HEK293 (cell line): ENCODE measurements around the gene SPRN.

Experiments
- HOXC10 ChIP-seq: sonication (generic); formaldehyde crosslinking; IDR thresholded peaks from 2 replicates; pipeline ENCODE4 v1.8.1; 2023; ENCODE audit warnings: mild to moderate bottlenecking, missing genetic modification reagents
- YY1 ChIP-seq: fragments of 450-650 bp; formaldehyde crosslinking; IDR thresholded peaks from 2 replicates; pipeline ENCODE4 v1.5.1; 2018; ENCODE audit warnings: missing biosample characterization, missing genetic modification characterization
- ZBTB1 ChIP-seq: fragments of 450-650 bp; formaldehyde crosslinking; IDR thresholded peaks from 2 replicates; pipeline ENCODE4 v1.5.1; 2016; ENCODE audit warnings: missing biosample characterization, missing genetic modification characterization
- ZBTB21 ChIP-seq: fragments of 450-650 bp; formaldehyde crosslinking; IDR thresholded peaks from 2 replicates; pipeline ENCODE4 v1.5.1; 2017; ENCODE audit warnings: missing biosample characterization, missing genetic modification characterization
- ZFHX2 ChIP-seq: fragments of 450-650 bp; formaldehyde crosslinking; conservative IDR thresholded peaks from 2 replicates; pipeline ENCODE4 v1.5.1; 2016; ENCODE audit warnings: missing biosample characterization, missing genetic modification characterization
- ZNF155 ChIP-seq: fragments of 450-650 bp; formaldehyde crosslinking; IDR thresholded peaks from 2 replicates; pipeline ENCODE4 v1.5.1; 2016; ENCODE audit warnings: missing biosample characterization, missing genetic modification characterization
- ZNF202 ChIP-seq: fragments of 450-650 bp; formaldehyde crosslinking; IDR thresholded peaks from 2 replicates; pipeline ENCODE4 v1.5.1; 2016; ENCODE audit warnings: missing biosample characterization, missing genetic modification characterization, borderline replicate concordance
- ZNF292 ChIP-seq: fragments of 450-650 bp; formaldehyde crosslinking; IDR thresholded peaks from 2 replicates; pipeline ENCODE4 v1.5.1; 2016; ENCODE audit warnings: low read depth, missing biosample characterization, missing genetic modification characterization, borderline replicate concordance
- ZNF404 ChIP-seq: fragments of 450-650 bp; formaldehyde crosslinking; IDR thresholded peaks from 2 replicates; pipeline ENCODE4 v1.5.1; 2017; ENCODE audit warnings: missing biosample characterization, missing genetic modification characterization
- ZNF585B ChIP-seq: fragments of 450-650 bp; formaldehyde crosslinking; IDR thresholded peaks from 2 replicates; pipeline ENCODE4 v1.5.1; 2016; ENCODE audit warnings: missing biosample characterization, missing genetic modification characterization
- ZNF76 ChIP-seq: fragments of 450-650 bp; formaldehyde crosslinking; IDR thresholded peaks from 2 replicates; pipeline ENCODE4; 2016; ENCODE audit warnings: low read depth, missing biosample characterization, missing genetic modification characterization, borderline replicate concordance
- ZNF843 ChIP-seq: fragments of 450-650 bp; formaldehyde crosslinking; IDR thresholded peaks from 2 replicates; pipeline ENCODE4 v1.5.1; 2016; ENCODE audit warnings: missing biosample characterization, missing genetic modification characterization
- ZXDB ChIP-seq: fragments of 450-650 bp; formaldehyde crosslinking; IDR thresholded peaks from 2 replicates; pipeline ENCODE4 v1.5.1; 2016; ENCODE audit warnings: missing biosample characterization, missing genetic modification characterization
- TF ChIP-seq, protein P1 (sequence below): fragments of 450-650 bp; formaldehyde crosslinking; IDR thresholded peaks from 2 replicates; pipeline ENCODE4 v1.5.1; 2016; ENCODE audit warnings: missing biosample characterization, missing genetic modification characterization
- TF ChIP-seq, protein P2 (sequence below): sonication (generic); formaldehyde crosslinking; IDR thresholded peaks from 2 replicates; pipeline ENCODE4 v1.8.1; 2022; ENCODE audit warnings: mild to moderate bottlenecking, moderate library complexity, missing genetic modification reagents
- TF ChIP-seq, protein P3 (sequence below): fragments of 450-650 bp; formaldehyde crosslinking; IDR thresholded peaks from 2 replicates; pipeline ENCODE4 v1.5.1; 2016; ENCODE audit warnings: missing biosample characterization, missing genetic modification characterization, low read depth
- TF ChIP-seq, protein P4 (sequence below): fragments of 450-650 bp; formaldehyde crosslinking; IDR thresholded peaks from 2 replicates; pipeline ENCODE4 v1.5.1; 2016; ENCODE audit warnings: missing biosample characterization, missing genetic modification characterization
- TF ChIP-seq, protein P5 (sequence below): fragments of 450-650 bp; formaldehyde crosslinking; IDR thresholded peaks from 2 replicates; pipeline ENCODE4 v1.5.1; 2017; ENCODE audit warnings: missing biosample characterization, missing genetic modification characterization

Gene SPRN

DNA sequence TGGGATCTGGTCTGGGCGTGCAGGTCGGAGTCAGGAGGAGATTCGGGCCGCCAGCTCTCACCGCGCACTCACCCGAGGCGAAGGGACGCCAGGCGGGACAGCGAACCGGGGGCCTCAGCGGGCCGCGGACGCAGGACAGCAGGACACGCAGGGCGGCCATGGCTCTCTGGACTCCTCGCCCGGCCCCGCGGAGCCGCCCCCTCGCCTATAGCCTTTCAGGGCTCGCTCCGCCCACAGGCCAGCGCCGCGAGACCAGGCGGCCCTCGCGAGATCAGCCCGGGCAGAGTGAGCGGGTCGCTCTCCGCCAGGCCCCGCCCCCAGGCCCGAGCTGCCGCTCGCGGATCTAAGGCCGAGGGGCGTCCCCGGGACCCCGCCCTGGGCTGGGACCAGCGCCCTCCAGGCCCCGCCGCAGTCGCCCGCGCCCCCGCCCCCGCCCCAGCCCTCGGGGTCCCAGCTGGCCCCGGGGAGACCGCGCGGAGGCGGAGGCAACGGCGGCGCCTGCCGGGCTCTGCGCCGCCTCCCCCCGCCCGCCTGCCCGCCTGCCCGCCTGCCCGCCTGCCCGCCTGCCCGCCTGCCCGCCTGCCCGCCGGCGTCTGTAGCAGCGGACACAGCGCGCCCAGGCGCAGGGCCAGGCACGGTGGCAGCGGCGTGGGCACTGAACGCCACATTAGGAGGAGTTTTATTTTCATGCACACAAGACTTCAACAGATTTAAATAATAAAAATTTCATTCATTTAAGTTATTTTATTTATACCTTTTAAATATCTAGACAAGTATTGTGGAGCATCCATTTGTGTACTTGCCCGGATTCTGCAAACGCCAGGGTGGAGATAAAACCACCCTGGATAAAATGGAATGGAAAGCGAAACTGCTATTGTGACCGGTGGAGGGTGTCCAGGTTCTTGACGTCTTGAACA, 51.0 kb downstream of the SPRN start, which contains the start of gene ECHS1 (continued):
- TF ChIP-seq, protein P1, sequence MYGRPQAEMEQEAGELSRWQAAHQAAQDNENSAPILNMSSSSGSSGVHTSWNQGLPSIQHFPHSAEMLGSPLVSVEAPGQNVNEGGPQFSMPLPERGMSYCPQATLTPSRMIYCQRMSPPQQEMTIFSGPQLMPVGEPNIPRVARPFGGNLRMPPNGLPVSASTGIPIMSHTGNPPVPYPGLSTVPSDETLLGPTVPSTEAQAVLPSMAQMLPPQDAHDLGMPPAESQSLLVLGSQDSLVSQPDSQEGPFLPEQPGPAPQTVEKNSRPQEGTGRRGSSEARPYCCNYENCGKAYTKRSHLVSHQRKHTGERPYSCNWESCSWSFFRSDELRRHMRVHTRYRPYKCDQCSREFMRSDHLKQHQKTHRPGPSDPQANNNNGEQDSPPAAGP (tag by site-specific recombination): peak; percentile 62; the same call in 1 of the 2 replicates
- TF ChIP-seq ZNF843 (tag by site-specific recombination) (peak; percentile 26; the same call in 1 of the 2 replicates), ZBTB1 (tag by site-specific recombination) (peak; percentile 64; the same call in 1 of the 2 replicates), ZNF292 (tag by site-specific recombination) (no peak), YY1 (tag by site-specific recombination) (peak; percentile 86), ZXDB (tag by site-specific recombination) (peak; percentile 67), ZNF404 (tag by site-specific recombination) (no peak), ZNF155 (tag by site-specific recombination) (no peak), HOXC10 (CRISPR knock-in tag) (no peak), ZNF202 (tag by site-specific recombination) (no peak), ZNF585B (tag by site-specific recombination) (no peak), ZFHX2 (tag by site-specific recombination) (peak; percentile 72), ZNF76 (tag by site-specific recombination) (peak; percentile 29; the same call in 1 of the 2 replicates), ZBTB21 (tag by site-specific recombination) (no peak)
- TF ChIP-seq, protein P2, sequence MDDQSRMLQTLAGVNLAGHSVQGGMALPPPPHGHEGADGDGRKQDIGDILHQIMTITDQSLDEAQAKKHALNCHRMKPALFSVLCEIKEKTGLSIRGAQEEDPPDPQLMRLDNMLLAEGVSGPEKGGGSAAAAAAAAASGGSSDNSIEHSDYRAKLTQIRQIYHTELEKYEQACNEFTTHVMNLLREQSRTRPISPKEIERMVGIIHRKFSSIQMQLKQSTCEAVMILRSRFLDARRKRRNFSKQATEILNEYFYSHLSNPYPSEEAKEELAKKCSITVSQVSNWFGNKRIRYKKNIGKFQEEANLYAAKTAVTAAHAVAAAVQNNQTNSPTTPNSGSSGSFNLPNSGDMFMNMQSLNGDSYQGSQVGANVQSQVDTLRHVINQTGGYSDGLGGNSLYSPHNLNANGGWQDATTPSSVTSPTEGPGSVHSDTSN (CRISPR knock-in tag): no peak
- TF ChIP-seq, protein P3, sequence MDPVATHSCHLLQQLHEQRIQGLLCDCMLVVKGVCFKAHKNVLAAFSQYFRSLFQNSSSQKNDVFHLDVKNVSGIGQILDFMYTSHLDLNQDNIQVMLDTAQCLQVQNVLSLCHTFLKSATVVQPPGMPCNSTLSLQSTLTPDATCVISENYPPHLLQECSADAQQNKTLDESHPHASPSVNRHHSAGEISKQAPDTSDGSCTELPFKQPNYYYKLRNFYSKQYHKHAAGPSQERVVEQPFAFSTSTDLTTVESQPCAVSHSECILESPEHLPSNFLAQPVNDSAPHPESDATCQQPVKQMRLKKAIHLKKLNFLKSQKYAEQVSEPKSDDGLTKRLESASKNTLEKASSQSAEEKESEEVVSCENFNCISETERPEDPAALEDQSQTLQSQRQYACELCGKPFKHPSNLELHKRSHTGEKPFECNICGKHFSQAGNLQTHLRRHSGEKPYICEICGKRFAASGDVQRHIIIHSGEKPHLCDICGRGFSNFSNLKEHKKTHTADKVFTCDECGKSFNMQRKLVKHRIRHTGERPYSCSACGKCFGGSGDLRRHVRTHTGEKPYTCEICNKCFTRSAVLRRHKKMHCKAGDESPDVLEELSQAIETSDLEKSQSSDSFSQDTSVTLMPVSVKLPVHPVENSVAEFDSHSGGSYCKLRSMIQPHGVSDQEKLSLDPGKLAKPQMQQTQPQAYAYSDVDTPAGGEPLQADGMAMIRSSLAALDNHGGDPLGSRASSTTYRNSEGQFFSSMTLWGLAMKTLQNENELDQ: no peak
- TF ChIP-seq, protein P4, sequence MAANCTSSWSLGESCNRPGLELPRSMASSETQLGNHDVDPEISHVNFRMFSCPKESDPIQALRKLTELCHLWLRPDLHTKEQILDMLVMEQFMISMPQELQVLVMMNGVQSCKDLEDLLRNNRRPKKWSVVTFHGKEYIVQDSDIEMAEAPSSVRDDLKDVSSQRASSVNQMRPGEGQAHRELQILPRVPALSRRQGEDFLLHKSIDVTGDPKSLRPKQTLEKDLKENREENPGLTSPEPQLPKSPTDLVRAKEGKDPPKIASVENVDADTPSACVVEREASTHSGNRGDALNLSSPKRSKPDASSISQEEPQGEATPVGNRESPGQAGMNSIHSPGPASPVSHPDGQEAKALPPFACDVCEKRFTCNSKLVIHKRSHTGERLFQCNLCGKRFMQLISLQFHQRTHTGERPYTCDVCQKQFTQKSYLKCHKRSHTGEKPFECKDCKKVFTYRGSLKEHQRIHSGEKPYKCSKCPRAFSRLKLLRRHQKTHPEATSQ (tag by site-specific recombination): no peak
- TF ChIP-seq, protein P5, sequence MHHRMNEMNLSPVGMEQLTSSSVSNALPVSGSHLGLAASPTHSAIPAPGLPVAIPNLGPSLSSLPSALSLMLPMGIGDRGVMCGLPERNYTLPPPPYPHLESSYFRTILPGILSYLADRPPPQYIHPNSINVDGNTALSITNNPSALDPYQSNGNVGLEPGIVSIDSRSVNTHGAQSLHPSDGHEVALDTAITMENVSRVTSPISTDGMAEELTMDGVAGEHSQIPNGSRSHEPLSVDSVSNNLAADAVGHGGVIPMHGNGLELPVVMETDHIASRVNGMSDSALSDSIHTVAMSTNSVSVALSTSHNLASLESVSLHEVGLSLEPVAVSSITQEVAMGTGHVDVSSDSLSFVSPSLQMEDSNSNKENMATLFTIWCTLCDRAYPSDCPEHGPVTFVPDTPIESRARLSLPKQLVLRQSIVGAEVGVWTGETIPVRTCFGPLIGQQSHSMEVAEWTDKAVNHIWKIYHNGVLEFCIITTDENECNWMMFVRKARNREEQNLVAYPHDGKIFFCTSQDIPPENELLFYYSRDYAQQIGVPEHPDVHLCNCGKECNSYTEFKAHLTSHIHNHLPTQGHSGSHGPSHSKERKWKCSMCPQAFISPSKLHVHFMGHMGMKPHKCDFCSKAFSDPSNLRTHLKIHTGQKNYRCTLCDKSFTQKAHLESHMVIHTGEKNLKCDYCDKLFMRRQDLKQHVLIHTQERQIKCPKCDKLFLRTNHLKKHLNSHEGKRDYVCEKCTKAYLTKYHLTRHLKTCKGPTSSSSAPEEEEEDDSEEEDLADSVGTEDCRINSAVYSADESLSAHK: 0 out of 2 replicates have a peak, but pooled peaks have one; percentile 40
